Neural progenitor cell (in vitro differentiated cells): ENCODE results near the gene ZNF771. TPM values are rescaled to one million over a fixed set of nuclear protein-coding genes. Genes with fewer than 3 reads are reported as not detected.
A peak's percentile ranks its signal among the peaks of the same experiment; 100 is the strongest.

Experiments used
- DNase-seq: peaks from one replicate; pipeline ENCODE4 v3.0.0-alpha.2; 2016; ENCODE audit warnings: low spot score
- H2AFZ ChIP-seq: fragments of 200-600 bp; sonication (generic); replicated peaks from 2 replicates; pipeline ENCODE4 v1.6.1; 2016; ENCODE audit warnings: antibody characterized with exemption
- H3F3A ChIP-seq: fragments of 200-600 bp; sonication (generic); 2 replicates; pipeline ENCODE4 v1.6.1; 2016; ENCODE audit warnings: antibody characterized with exemption, low read depth
- H3K27ac ChIP-seq: fragments of 200-600 bp; sonication (generic); 2 replicates; pipeline ENCODE4 v1.5.1; 2016; ENCODE audit warnings: mild to moderate bottlenecking
- H3K27me3 ChIP-seq: fragments of 200-600 bp; sonication (generic); 2 replicates; pipeline ENCODE4 v1.6.1; 2016; ENCODE audit warnings: mild to moderate bottlenecking, moderate library complexity
- H3K36me3 ChIP-seq: fragments of 200-600 bp; sonication (generic); 2 replicates; pipeline ENCODE4 v1.5.1; 2016
- H3K4me1 ChIP-seq: fragments of 200-600 bp; sonication (generic); 2 replicates; pipeline ENCODE4 v1.6.1; 2016; ENCODE audit warnings: mixed run types
- H3K4me2 ChIP-seq: fragments of 200-600 bp; sonication (generic); 2 replicates; pipeline ENCODE4 v1.6.1; 2016
- H3K4me3 ChIP-seq: fragments of 200-600 bp; sonication (generic); 2 replicates; pipeline ENCODE4 v1.5.1; 2016
- H3K79me2 ChIP-seq: fragments of 200-600 bp; sonication (generic); 2 replicates; pipeline ENCODE4 v1.6.1; 2016; ENCODE audit warnings: low read depth
- H3K9ac ChIP-seq: fragments of 200-600 bp; sonication (generic); 2 replicates; pipeline ENCODE4 v1.6.1; 2016
- H3K9me3 ChIP-seq: fragments of 200-600 bp; sonication (generic); 2 replicates; pipeline ENCODE4 v1.5.1; 2016; ENCODE audit warnings: low read depth
- H4K20me1 ChIP-seq: fragments of 200-600 bp; sonication (generic); 2 replicates; pipeline ENCODE4 v1.6.1; 2016; ENCODE audit warnings: low read depth
- H3K27ac Mint-ChIP-seq: 3 replicates; pipeline ENCODE4 v1.8.0; 2021; ENCODE audit warnings: mixed read lengths
- H3K27me3 Mint-ChIP-seq: 2 replicates; pipeline ENCODE4 v1.8.0; 2022; ENCODE audit warnings: low read depth, mild to moderate bottlenecking, inconsistent platforms, moderate library complexity, mixed read lengths; ENCODE audit not compliant: insufficient read depth
- H3K36me3 Mint-ChIP-seq: 3 replicates; pipeline ENCODE4 v1.8.0; 2021; ENCODE audit warnings: mixed read lengths
- H3K4me1 Mint-ChIP-seq: 3 replicates; pipeline ENCODE4 v1.8.0; 2021; ENCODE audit warnings: mixed read lengths
- H3K4me3 Mint-ChIP-seq: 3 replicates; pipeline ENCODE4 v1.8.0; 2021; ENCODE audit warnings: mild to moderate bottlenecking, moderate library complexity, mixed read lengths
- H3K9me3 Mint-ChIP-seq: 3 replicates; pipeline ENCODE4 v1.8.0; 2020; ENCODE audit warnings: mixed read lengths
- CTCF ChIP-seq: fragments of 200-600 bp; sonication (generic); IDR thresholded peaks from 2 replicates; pipeline ENCODE4 v1.5.1; 2017; ENCODE audit warnings: antibody characterized with exemption, mild to moderate bottlenecking
- EZH2 ChIP-seq: fragments of 200-600 bp; sonication (generic); IDR thresholded peaks from 2 replicates; pipeline ENCODE4 v1.6.1; 2017; ENCODE audit warnings: antibody characterized with exemption, mild to moderate bottlenecking, moderate library complexity
- EZH2phosphoT487 ChIP-seq: fragments of 200-600 bp; sonication (generic); IDR thresholded peaks from 2 replicates; pipeline ENCODE4 v1.6.1; 2017; ENCODE audit warnings: antibody characterized with exemption
- total RNA-seq: library from RNA; depleted of rRNA; stranded (reverse); fragments of >200 nt; gene quantifications from 2 replicates; pipeline ENCODE4 v1.2.3, GENCODE V29; 2015; ENCODE audit warnings: low replicate concordance

The ZNF771 gene
- total RNA-seq, 1 donor from 2014 or later, result 6.0 TPM

- Histone ChIP-seq H2AFZ (no peak overlapping the region), H3K36me3 (no peaks in the 10 kb centered on the region), H3K27me3 (no peaks in the 10 kb centered on the region), H3F3A (peaks cover 19% of the 10 kb centered on the region), H3K27ac (no peak overlapping the region), H3K4me2 (no peak overlapping the region), H3K4me3 (no peak overlapping the region), H3K9ac (no peak overlapping the region), H4K20me1 (peaks cover 28% of the 10 kb centered on the region), H3K4me1 (peaks cover 12% of the 10 kb centered on the region), H3K9me3 (no peaks in the 10 kb centered on the region), H3K79me2 (peaks cover 54% of the 10 kb centered on the region)
- Mint-ChIP-seq H3K27me3 (peaks cover 5% of the 10 kb centered on the region), H3K36me3 (peaks cover 29% of the 10 kb centered on the region), H3K4me1 (peaks cover 30% of the 10 kb centered on the region), H3K27ac (no peak overlapping the region), H3K4me3 (peak overlapping the region; percentile 33), H3K9me3 (no peaks in the 10 kb centered on the region)
- TF ChIP-seq EZH2, result no peak
- TF ChIP-seq EZH2phosphoT487, result no peak
- no peak for TF ChIP-seq CTCF
- no peak for DNase-seq
These were observed 42.2 kb upstream of the ZNF771 start for GRCh38 chr16:30365200-30365599.

DNA sequence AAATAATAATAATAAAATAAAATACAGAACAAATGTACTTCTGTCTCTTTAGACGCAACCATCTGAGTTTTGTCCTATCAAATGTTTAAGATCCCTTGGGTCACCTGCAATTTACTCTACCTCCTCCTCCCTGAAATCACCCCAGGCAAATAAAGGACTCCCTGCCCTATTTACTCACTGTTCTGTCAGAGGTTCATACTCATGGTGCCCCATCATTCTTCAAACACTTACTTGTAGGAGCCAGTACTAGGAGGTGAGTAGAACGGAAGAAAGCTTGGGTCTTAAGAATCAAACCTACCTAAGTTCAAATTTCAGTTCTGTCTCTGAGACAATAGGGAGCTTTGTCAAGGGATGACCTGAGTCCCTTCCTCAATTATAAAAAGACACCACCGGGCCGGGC, 40.9 kb upstream of the ZNF771 start:
- peaks cover 3% of the 10 kb centered on the region for H3K27me3 Mint-ChIP-seq
- peak overlapping the region; percentile 90 for H3K4me3 Mint-ChIP-seq
- Histone ChIP-seq H2AFZ (no peak overlapping the region), H4K20me1 (peaks cover 28% of the 10 kb centered on the region), H3K9me3 (no peaks in the 10 kb centered on the region), H3K4me1 (peaks cover 15% of the 10 kb centered on the region), H3K79me2 (peaks cover 54% of the 10 kb centered on the region), H3K9ac (no peak overlapping the region), H3K27me3 (no peaks in the 10 kb centered on the region), H3K4me3 (no peak overlapping the region), H3K4me2 (no peak overlapping the region), H3K36me3 (no peaks in the 10 kb centered on the region), H3F3A (peaks cover 24% of the 10 kb centered on the region), H3K27ac (no peak overlapping the region)
- no peak overlapping the region for H3K27ac Mint-ChIP-seq
- peaks cover 34% of the 10 kb centered on the region for H3K4me1 Mint-ChIP-seq
- no peak for TF ChIP-seq EZH2
- TF ChIP-seq EZH2phosphoT487, result no peak
- no peak for TF ChIP-seq CTCF
- DNase-seq, result no peak
- peaks cover 24% of the 10 kb centered on the region for H3K36me3 Mint-ChIP-seq
- no peaks in the 10 kb centered on the region for H3K9me3 Mint-ChIP-seq

- peaks cover 17% of the 10 kb centered on the region for H3K4me1 ChIP-seq
- H3K27ac Mint-ChIP-seq, result peak overlapping the region; percentile 24
- H3K27me3 Mint-ChIP-seq, result peaks cover 3% of the 10 kb centered on the region
- H3K36me3 ChIP-seq, result no peaks in the 10 kb centered on the region
- peaks cover 39% of the 10 kb centered on the region for H3K4me1 Mint-ChIP-seq
- peaks cover 25% of the 10 kb centered on the region for H3F3A ChIP-seq
- H4K20me1 ChIP-seq, result peaks cover 28% of the 10 kb centered on the region
- H3K79me2 ChIP-seq, result peaks cover 54% of the 10 kb centered on the region
- peaks cover 21% of the 10 kb centered on the region for H3K36me3 Mint-ChIP-seq
- no peak overlapping the region for H2AFZ ChIP-seq
- TF ChIP-seq EZH2phosphoT487 (no peak), EZH2 (no peak), CTCF (no peak)
- no peaks in the 10 kb centered on the region for H3K9me3 ChIP-seq
- peak overlapping the region; percentile 90 for H3K4me3 Mint-ChIP-seq
- H3K9me3 Mint-ChIP-seq, result no peaks in the 10 kb centered on the region
- H3K4me3 ChIP-seq, result peak overlapping the region; percentile 95
- peak overlapping the region; percentile 91 for H3K4me2 ChIP-seq
- no peak overlapping the region for H3K27ac ChIP-seq
- H3K9ac ChIP-seq, result peak overlapping the region; percentile 14
- H3K27me3 ChIP-seq, result no peaks in the 10 kb centered on the region
- no peak for DNase-seq
These were observed 39.9 kb upstream of the ZNF771 start for GRCh38 chr16:30367349-30368009.
